ENCODE measurements around the gene BTG2.

DNA sequence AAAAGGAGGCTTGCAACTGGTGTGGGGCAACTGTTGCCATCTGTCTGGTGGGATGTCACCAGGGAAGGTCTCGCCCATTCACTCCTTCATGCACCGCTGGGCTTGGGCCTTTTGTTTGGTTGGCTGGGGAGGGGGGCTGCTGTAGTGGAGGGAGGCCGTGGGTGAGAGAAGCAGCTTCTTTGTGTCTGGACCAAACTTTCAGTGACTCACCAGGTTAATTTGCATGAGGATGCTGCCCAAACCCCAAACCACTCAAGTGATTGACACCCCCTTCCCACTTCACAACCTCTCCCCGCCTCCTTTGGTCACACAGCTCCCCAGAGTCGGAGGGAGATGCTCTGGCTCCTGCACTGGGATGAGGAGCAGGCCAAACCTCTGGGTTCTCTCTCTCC is 19.7 kb downstream of the BTG2 start:
- TF ChIP-seq, protein P1, sequence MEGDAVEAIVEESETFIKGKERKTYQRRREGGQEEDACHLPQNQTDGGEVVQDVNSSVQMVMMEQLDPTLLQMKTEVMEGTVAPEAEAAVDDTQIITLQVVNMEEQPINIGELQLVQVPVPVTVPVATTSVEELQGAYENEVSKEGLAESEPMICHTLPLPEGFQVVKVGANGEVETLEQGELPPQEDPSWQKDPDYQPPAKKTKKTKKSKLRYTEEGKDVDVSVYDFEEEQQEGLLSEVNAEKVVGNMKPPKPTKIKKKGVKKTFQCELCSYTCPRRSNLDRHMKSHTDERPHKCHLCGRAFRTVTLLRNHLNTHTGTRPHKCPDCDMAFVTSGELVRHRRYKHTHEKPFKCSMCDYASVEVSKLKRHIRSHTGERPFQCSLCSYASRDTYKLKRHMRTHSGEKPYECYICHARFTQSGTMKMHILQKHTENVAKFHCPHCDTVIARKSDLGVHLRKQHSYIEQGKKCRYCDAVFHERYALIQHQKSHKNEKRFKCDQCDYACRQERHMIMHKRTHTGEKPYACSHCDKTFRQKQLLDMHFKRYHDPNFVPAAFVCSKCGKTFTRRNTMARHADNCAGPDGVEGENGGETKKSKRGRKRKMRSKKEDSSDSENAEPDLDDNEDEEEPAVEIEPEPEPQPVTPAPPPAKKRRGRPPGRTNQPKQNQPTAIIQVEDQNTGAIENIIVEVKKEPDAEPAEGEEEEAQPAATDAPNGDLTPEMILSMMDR (IDR thresholded peaks at IDR 0.05 in 2 of 3, conservative IDR thresholded peaks at IDR 0.05 in 1 of 3; ENCODE audit: borderline replicate concordance in 1 of 3, insufficient read depth in 1 of 3, low read depth in 2 of 3, low read length in 2 of 3) = no peak
- TF ChIP-seq JUND (IDR thresholded peaks at IDR 0.05) (no peak), SRF (IDR thresholded peaks at IDR 0.05; ENCODE audit: low read depth) (no peak), EGR1 (IDR thresholded peaks at IDR 0.05; ENCODE audit: low read depth) (no peak), SP1 (IDR thresholded peaks at IDR 0.05; ENCODE audit: low read depth) (no peak), POLR2A (IDR thresholded peaks at IDR 0.05; ENCODE audit: borderline replicate concordance, extremely low read depth, insufficient read depth, insufficient read length) (no peak)
